ENCODE results near the gene NPTXR. TPM values are rescaled to one million over a fixed set of nuclear protein-coding genes. Genes with fewer than 3 reads are reported as not detected.

Gene NPTXR
- total and polyA plus RNA-seq, 3 donors from 2014 or later, result 3.9 to 14.1 (median 12.6) TPM

DNA sequence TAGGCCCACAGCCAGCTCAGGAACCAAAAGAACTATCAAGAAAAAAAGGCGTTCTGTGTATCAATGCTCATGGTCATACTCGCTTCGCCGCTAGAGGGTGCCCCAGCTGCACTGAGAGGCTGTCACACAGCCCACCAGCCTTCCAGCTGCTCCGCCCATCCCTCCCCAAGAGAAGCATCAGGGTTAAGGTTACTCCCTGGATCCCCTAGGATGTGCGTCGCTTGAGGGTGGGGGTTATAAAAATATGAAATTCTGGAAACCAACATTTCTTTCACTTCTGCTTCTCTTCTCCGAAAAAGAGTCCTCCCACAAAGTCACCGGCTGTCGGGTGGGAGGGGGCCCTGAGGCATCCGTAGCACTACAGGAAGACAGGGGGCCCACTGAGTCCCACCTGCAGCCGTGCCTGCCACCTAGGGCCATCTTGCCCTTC is 26.5 kb upstream of the NPTXR start:
- intact Hi-C loops (cut with DNase I; ENCODE audit: low total_unique reads), result loop anchor here (10.0 kb wide), 1 partner anchor 54 kb away; no protein-coding TSS in a partner anchor
- H3K4me3 ChIP-seq, result no peak overlapping the region
- H3K27me3 ChIP-seq, result no peaks in the 10 kb centered on the region
- no peaks in the 10 kb centered on the region for H3K9me3 ChIP-seq
- H3K27ac ChIP-seq, result peak overlapping the region in 1 of 2 donors; percentile 92
- WGBS, 2 donors, result 14 to 17% methylated on average over 12 of the region's 12 CpGs
- TF ChIP-seq, protein P1, sequence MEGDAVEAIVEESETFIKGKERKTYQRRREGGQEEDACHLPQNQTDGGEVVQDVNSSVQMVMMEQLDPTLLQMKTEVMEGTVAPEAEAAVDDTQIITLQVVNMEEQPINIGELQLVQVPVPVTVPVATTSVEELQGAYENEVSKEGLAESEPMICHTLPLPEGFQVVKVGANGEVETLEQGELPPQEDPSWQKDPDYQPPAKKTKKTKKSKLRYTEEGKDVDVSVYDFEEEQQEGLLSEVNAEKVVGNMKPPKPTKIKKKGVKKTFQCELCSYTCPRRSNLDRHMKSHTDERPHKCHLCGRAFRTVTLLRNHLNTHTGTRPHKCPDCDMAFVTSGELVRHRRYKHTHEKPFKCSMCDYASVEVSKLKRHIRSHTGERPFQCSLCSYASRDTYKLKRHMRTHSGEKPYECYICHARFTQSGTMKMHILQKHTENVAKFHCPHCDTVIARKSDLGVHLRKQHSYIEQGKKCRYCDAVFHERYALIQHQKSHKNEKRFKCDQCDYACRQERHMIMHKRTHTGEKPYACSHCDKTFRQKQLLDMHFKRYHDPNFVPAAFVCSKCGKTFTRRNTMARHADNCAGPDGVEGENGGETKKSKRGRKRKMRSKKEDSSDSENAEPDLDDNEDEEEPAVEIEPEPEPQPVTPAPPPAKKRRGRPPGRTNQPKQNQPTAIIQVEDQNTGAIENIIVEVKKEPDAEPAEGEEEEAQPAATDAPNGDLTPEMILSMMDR (IDR thresholded peaks at IDR 0.05), result peak; percentile 83 to 88 (median 84)
- no peak for TF ChIP-seq POLR2A (IDR thresholded peaks at IDR 0.05)
- DNase-seq, result peak; percentile 94
- H3K4me1 ChIP-seq, result peaks cover 33% of the 10 kb centered on the region
- H3K36me3 ChIP-seq (ENCODE audit: low read depth, missing control alignments), result no peaks in the 10 kb centered on the region

DNA sequence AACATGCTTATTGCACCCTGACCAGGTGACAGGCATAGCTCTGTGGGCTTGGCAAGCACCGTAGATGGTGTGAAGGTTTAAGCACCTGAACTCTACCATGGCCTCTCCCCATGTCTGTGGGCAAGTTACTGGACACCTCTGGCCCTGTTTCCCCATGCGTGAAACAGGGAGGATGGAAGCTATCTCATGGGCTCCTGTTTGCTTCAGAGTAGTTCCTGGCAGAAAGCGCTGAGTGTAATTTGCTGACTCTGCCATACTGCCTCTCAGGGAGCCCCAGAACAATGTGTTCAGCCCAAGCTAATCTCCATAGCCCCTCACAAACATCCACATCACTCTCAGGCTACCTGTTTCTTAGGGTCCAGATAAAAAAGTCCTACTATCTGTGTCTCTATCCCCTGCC is 25.8 kb upstream of the NPTXR start:
- intact Hi-C loops (cut with DNase I; ENCODE audit: low total_unique reads), result loop anchor here (10.0 kb wide), 2 partner anchors 55 to 135 kb away; no protein-coding TSS in a partner anchor
- H3K36me3 ChIP-seq (ENCODE audit: low read depth, missing control alignments), result no peaks in the 10 kb centered on the region
- no peaks in the 10 kb centered on the region for H3K27me3 ChIP-seq
- peaks cover 40% of the 10 kb centered on the region for H3K4me1 ChIP-seq
- TF ChIP-seq, protein P1 (IDR thresholded peaks at IDR 0.05), result no peak
- TF ChIP-seq POLR2A (IDR thresholded peaks at IDR 0.05), result no peak
- H3K9me3 ChIP-seq, result no peaks in the 10 kb centered on the region
- DNase-seq, result no peak
- H3K4me3 ChIP-seq, result no peak overlapping the region
- WGBS, 2 donors, result 67 to 76% methylated on average over 2 to 3 of the region's 3 CpGs
- H3K27ac ChIP-seq, result no peak overlapping the region

DNA sequence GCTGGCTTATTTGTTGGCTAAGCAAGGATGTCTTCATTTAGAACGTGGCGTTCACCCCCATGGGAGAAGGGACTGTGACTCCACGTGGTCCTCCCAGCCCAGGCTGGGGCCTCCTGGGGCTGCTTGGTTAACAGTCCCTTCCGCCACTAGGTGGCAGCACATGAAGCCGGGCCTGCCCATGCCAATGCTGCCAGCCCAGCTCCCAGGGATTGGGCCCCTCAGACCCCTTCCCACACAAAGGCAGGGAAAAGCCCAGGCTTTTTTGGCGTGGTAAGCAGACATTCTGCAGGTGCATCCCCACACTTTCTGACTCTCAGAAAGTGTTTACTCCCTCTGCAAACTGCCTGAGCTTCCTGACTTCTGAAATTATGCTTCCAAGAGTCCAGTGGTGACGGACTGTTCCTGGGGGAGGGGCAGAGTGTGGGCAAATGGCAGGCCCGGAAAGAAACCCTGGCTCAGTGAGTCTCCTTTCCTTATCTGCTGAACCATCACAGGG is 25.1 kb upstream of the NPTXR start:
- H3K9me3 ChIP-seq, result no peaks in the 10 kb centered on the region
- intact Hi-C loops (cut with DNase I; ENCODE audit: low total_unique reads), result loop anchor here (10.0 kb wide), 1 partner anchor 136 kb away; no protein-coding TSS in a partner anchor
- WGBS, 2 donors, result 42 to 63% methylated on average over 2 to 8 of the region's 8 CpGs
- peaks cover 47% of the 10 kb centered on the region for H3K4me1 ChIP-seq
- TF ChIP-seq, protein P1 (IDR thresholded peaks at IDR 0.05), result peak; percentile 81 to 96 (median 86)
- no peak for TF ChIP-seq POLR2A (IDR thresholded peaks at IDR 0.05)
- H3K27ac ChIP-seq, result no peak overlapping the region
- H3K4me3 ChIP-seq, result no peak overlapping the region
- peak; percentile 88 for DNase-seq
- no peaks in the 10 kb centered on the region for H3K27me3 ChIP-seq
- no peaks in the 10 kb centered on the region for H3K36me3 ChIP-seq (ENCODE audit: low read depth, missing control alignments)

DNA sequence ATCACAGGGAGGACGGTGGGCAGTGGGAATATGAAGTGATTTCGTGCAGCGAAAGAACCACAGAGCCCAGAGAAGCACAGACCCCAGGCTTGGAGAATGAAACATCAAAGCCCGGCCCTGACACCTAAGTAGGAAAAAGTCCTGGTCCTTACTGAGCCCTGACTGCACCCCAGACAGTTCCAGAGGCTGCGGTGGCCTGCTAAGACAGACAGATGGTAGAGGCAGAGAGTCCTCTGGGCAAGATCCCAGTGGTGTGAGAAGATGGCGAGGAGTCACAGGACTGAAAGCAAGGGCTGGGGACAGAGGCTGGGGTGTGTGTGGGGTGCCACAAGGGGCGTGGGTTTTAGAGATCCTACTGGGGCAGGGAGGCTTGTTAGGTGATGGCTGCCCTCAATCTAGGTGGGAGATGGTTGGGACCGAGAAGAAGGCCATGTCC is 24.5 kb upstream of the NPTXR start:
- H3K4me1 ChIP-seq, result peaks cover 47% of the 10 kb centered on the region
- no peak for DNase-seq
- no peaks in the 10 kb centered on the region for H3K27me3 ChIP-seq
- intact Hi-C loops (cut with DNase I; ENCODE audit: low total_unique reads), result loop anchor here (10.0 kb wide), 1 partner anchor 136 kb away; no protein-coding TSS in a partner anchor
- no peak overlapping the region for H3K27ac ChIP-seq
- TF ChIP-seq POLR2A (IDR thresholded peaks at IDR 0.05), result no peak
- TF ChIP-seq, protein P1 (IDR thresholded peaks at IDR 0.05), result no peak
- no peaks in the 10 kb centered on the region for H3K9me3 ChIP-seq
- no peaks in the 10 kb centered on the region for H3K36me3 ChIP-seq (ENCODE audit: low read depth, missing control alignments)
- H3K4me3 ChIP-seq, result no peak overlapping the region
- 84 to 89% methylated on average over 8 of the region's 8 CpGs for WGBS, 2 donors
